Kidney epithelial cell (primary cell): ENCODE results near the gene METTL6. TPM values are rescaled to one million over a fixed set of nuclear protein-coding genes. Genes with fewer than 3 reads are reported as not detected.

Experiments used
- total RNA-seq: library from RNA; depleted of rRNA; stranded (reverse); fragments of >200 nt; gene quantifications from 2 replicates; pipeline ENCODE4 v1.2.3, GENCODE V29; 2015

METTL6 gene
- total RNA-seq, 1 donor from 2014 or later: 31.6 TPM

Other genes starting within 250 kb of the METTL6 start
- 15.8 and 21.0 TPM in 2 replicates for gene CAPN7, start 221.3 kb downstream of the METTL6 start, total RNA-seq
- gene SH3BP5, start 95.0 kb downstream of the METTL6 start, total RNA-seq: 9.0 and 9.3 TPM in 2 replicates
- 33.1 and 35.8 TPM in 2 replicates for gene EAF1, start 54 bp upstream of the METTL6 start, total RNA-seq
- 0.13 and 0.41 TPM in 2 replicates for gene COLQ, start 94.2 kb upstream of the METTL6 start, total RNA-seq
- 19.8 and 24.9 TPM in 2 replicates for gene HACL1, start 174.0 kb upstream of the METTL6 start, total RNA-seq
- 15.3 and 17.0 TPM in 2 replicates for gene BTD, start 174.2 kb upstream of the METTL6 start, total RNA-seq